NT2/D1 (cell line): ENCODE results near the gene CCDC159.
A peak's percentile ranks its signal among the peaks of the same experiment; 100 is the strongest.

Source experiments
- DNase-seq: peaks from one replicate; pipeline ENCODE4 v3.0.0-alpha.2; 2011; ENCODE audit warnings: low read depth, low spot score
- H3K27me3 ChIP-seq: 2 replicates; pipeline ENCODE4 v1.6.0; 2011; ENCODE audit warnings: mild to moderate bottlenecking; ENCODE audit not compliant: insufficient read length, insufficient read depth
- H3K36me3 ChIP-seq: 2 replicates; pipeline ENCODE4 v1.6.1; 2011; ENCODE audit warnings: mild to moderate bottlenecking, low read length, mixed read lengths; ENCODE audit not compliant: insufficient read depth, insufficient read length
- H3K4me1 ChIP-seq: 2 replicates; pipeline ENCODE4 v1.5.1; 2011; ENCODE audit not compliant: insufficient read depth, insufficient read length
- H3K4me3 ChIP-seq: 2 replicates; pipeline ENCODE4 v1.5.1; 2011; ENCODE audit warnings: low read depth; ENCODE audit not compliant: insufficient read length
- H3K9ac ChIP-seq: 2 replicates; pipeline ENCODE4 v1.6.0; 2011; ENCODE audit warnings: low read depth; ENCODE audit not compliant: insufficient read length
- H3K9me3 ChIP-seq: 2 replicates; pipeline ENCODE4 v1.5.1; 2011; ENCODE audit warnings: mild to moderate bottlenecking, low read length; ENCODE audit not compliant: insufficient read depth
- SUZ12 ChIP-seq: IDR thresholded peaks from 2 replicates; pipeline ENCODE4 v1.6.1; 2011; ENCODE audit not compliant: insufficient read length, insufficient read depth; ENCODE audit errors: extremely low read depth
- YY1 ChIP-seq: IDR thresholded peaks from 2 replicates; pipeline ENCODE4 v1.6.1; 2011; ENCODE audit not compliant: insufficient read length, insufficient read depth
- ZNF274 ChIP-seq: IDR thresholded peaks from 2 replicates; pipeline ENCODE4 v1.6.1; 2011; ENCODE audit warnings: mild to moderate bottlenecking, low read depth, low read length

CCDC159 gene

GRCh38 chr19:11321191-11322126, 24.9 kb upstream of the CCDC159 start:
- peaks cover 11% of the 10 kb centered on the region for H3K4me1 ChIP-seq
- H3K9ac ChIP-seq = no peak overlapping the region
- H3K36me3 ChIP-seq = peaks cover 4% of the 10 kb centered on the region
- TF ChIP-seq SUZ12 (no peak), ZNF274 (no peak), YY1 (no peak)
- no peaks in the 10 kb centered on the region for H3K27me3 ChIP-seq
- H3K4me3 ChIP-seq = no peak overlapping the region
- no peak for DNase-seq
- no peaks in the 10 kb centered on the region for H3K9me3 ChIP-seq

- H3K9me3 ChIP-seq = no peaks in the 10 kb centered on the region
- peaks cover 12% of the 10 kb centered on the region for H3K36me3 ChIP-seq
- no peak overlapping the region for H3K4me3 ChIP-seq
- DNase-seq = no peak
- H3K4me1 ChIP-seq = peaks cover 11% of the 10 kb centered on the region
- H3K27me3 ChIP-seq = no peaks in the 10 kb centered on the region
- no peak for TF ChIP-seq YY1
- no peak for TF ChIP-seq ZNF274
- no peak for TF ChIP-seq SUZ12
- no peak overlapping the region for H3K9ac ChIP-seq
Measured at GRCh38 chr19:11322269-11323024, 23.9 kb upstream of the CCDC159 start.

GRCh38 chr19:11323601-11324078, 22.7 kb upstream of the CCDC159 start:
- H3K9ac ChIP-seq = peak overlapping the region; percentile 71

GRCh38 chr19:11324079-11324661, 22.1 kb upstream of the CCDC159 start:
- Histone ChIP-seq H3K4me3 (no peak overlapping the region), H3K27me3 (no peaks in the 10 kb centered on the region), H3K36me3 (peaks cover 12% of the 10 kb centered on the region), H3K9ac (peak overlapping the region; percentile 71), H3K9me3 (no peaks in the 10 kb centered on the region), H3K4me1 (peaks cover 11% of the 10 kb centered on the region)
- DNase-seq = no peak
- TF ChIP-seq ZNF274 = no peak
- no peak for TF ChIP-seq YY1
- TF ChIP-seq SUZ12 = no peak

More at GRCh38 chr19:11323601-11324078, 22.7 kb upstream of the CCDC159 start:
- TF ChIP-seq SUZ12 (no peak), ZNF274 (no peak), YY1 (no peak)
- Histone ChIP-seq H3K4me1 (peaks cover 11% of the 10 kb centered on the region), H3K4me3 (no peak overlapping the region), H3K9me3 (no peaks in the 10 kb centered on the region), H3K27me3 (no peaks in the 10 kb centered on the region), H3K36me3 (peaks cover 12% of the 10 kb centered on the region)
- no peak for DNase-seq

- TF ChIP-seq SUZ12 (no peak), ZNF274 (no peak), YY1 (no peak)
- Histone ChIP-seq H3K27me3 (no peaks in the 10 kb centered on the region), H3K4me3 (no peak overlapping the region), H3K9ac (no peak overlapping the region), H3K4me1 (peaks cover 11% of the 10 kb centered on the region), H3K9me3 (no peaks in the 10 kb centered on the region), H3K36me3 (peaks cover 12% of the 10 kb centered on the region)
- no peak for DNase-seq
Measured at GRCh38 chr19:11324748-11325389, 21.4 kb upstream of the CCDC159 start.

GRCh38 chr19:11325544-11325943, 20.8 kb upstream of the CCDC159 start:
- H3K36me3 ChIP-seq = peaks cover 12% of the 10 kb centered on the region
- H3K4me1 ChIP-seq = peaks cover 11% of the 10 kb centered on the region
- no peak overlapping the region for H3K4me3 ChIP-seq
- TF ChIP-seq SUZ12 = no peak
- H3K9ac ChIP-seq = no peak overlapping the region
- DNase-seq = no peak
- H3K27me3 ChIP-seq = no peaks in the 10 kb centered on the region
- no peaks in the 10 kb centered on the region for H3K9me3 ChIP-seq

- DNase-seq = no peak
- Histone ChIP-seq H3K4me1 (no peaks in the 10 kb centered on the region), H3K9ac (no peak overlapping the region), H3K36me3 (peaks cover 26% of the 10 kb centered on the region), H3K9me3 (no peaks in the 10 kb centered on the region; the same call in 1 of the 2 replicates), H3K27me3 (no peaks in the 10 kb centered on the region), H3K4me3 (no peak overlapping the region)
- TF ChIP-seq ZNF274 (no peak), SUZ12 (no peak), YY1 (no peak)
Measured at GRCh38 chr19:11330127-11330526, 16.2 kb upstream of the CCDC159 start.
